NCI-H2196 treated with DMSO at 0.1 percent for 48 hours (cell line): Measurements from ENCODE around the gene KRT82.
"Not testable (repeated sequence)": the region's sequence is repeated elsewhere in the genome, so short reads cannot be mapped to it uniquely, and the experiment has no call there.

Source experiments
- DNase-seq: peaks from one replicate; lab custom pipeline; 2025; ENCODE audit not compliant: unreplicated experiment; lab: John Stamatoyannopoulos, UW

Gene KRT82

GRCh38 chr12:52405922-52406385, at the start of gene KRT82:
Gene KRT82 (minus strand): TSS chr12:52406335. CDS start chr12:52406277, 58 bp downstream.
- no peak for DNase-seq

DNA sequence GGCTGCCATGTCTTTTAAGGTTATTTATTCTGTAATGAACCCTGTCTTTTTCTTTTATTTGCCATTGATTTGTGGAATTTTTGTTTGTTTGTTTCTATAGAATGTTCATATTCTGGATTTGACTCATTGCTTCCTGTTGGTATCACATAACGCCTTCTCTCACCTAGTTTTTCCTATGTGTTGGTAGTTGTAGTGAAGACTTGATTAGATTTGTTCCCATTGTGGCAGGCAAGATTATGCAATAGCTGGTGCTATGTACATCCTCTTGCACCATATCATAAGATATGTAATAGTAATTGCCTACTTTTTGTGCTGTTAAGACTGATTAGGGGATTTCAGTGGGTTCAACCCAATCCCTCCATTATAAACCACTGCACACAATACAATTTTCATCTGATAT, 49.7 kb upstream of the KRT82 start:
- DNase-seq, result no peak

- DNase-seq, result no peak
Observed at GRCh38 chr12:52454411-52455201, 48.5 kb upstream of the KRT82 start.

GRCh38 chr12:52452101-52452500, 46.0 kb upstream of the KRT82 start, which contains the start of gene KRT6B:
Gene KRT6B (minus strand): TSS chr12:52452146. CDS start chr12:52452078, 68 bp downstream.
- DNase-seq, result no peak

DNA sequence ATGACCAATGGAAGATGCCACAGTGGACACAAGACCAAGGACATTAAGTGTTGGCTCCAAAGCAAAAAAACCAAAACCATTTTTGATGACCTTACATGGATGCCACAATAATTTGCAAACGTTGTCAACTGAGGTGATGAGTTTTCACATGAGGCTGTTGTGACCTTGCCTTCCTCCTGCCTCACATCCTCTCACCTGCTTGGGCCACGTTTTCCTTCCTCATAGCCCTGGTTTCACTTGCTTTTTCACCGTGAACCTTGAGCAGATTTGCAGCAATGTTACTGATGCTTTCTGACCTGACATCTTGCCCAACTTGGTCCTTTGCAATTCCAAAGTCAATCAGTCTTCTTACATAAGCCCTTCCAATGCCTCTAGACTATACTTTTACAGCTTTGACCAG, 42.1 kb upstream of the KRT82 start:
- DNase-seq, result no peak

DNA sequence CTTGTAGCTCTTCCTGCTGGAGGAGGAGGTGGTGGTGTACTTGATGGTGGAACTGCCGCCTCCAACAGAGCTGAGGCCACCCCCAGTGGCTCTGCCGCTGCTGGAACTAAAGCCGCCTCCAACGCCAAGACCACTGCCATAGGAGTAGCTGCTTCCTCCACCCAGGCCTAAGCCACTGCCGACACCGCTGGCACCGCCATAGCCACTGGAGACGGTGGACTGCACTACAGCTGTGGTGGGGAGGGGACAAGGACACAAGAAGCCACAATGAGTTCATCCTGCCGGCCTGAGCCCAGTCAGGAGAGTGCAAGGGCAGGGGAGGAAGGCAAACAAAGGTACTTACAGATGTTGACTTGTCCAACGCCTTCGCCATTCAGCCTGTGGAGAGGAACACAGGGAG, 41.1 kb upstream of the KRT82 start:
- not testable (repeated sequence) for DNase-seq

GRCh38 chr12:52446367-52447045, 40.4 kb upstream of the KRT82 start:
- no peak for DNase-seq

DNA sequence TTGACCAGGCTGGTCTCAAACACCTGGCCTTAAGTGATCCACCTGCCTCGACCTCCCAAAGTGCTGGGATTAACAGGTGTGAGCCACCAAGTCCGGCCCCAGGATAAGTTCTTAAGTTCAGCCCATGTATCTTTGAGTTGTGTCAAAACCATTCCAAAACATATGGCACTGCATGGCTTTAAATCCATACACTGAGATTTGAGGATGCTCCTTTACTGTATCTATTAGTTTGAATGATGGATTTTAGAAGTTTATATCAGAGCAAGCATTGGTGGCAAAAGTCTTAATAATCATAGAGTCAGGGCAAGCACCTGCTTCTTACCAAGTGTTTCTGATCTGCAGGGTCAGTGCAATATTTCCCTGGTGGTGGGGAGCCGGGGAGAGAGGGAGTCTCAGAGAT, 39.7 kb upstream of the KRT82 start:
- no peak for DNase-seq

DNA sequence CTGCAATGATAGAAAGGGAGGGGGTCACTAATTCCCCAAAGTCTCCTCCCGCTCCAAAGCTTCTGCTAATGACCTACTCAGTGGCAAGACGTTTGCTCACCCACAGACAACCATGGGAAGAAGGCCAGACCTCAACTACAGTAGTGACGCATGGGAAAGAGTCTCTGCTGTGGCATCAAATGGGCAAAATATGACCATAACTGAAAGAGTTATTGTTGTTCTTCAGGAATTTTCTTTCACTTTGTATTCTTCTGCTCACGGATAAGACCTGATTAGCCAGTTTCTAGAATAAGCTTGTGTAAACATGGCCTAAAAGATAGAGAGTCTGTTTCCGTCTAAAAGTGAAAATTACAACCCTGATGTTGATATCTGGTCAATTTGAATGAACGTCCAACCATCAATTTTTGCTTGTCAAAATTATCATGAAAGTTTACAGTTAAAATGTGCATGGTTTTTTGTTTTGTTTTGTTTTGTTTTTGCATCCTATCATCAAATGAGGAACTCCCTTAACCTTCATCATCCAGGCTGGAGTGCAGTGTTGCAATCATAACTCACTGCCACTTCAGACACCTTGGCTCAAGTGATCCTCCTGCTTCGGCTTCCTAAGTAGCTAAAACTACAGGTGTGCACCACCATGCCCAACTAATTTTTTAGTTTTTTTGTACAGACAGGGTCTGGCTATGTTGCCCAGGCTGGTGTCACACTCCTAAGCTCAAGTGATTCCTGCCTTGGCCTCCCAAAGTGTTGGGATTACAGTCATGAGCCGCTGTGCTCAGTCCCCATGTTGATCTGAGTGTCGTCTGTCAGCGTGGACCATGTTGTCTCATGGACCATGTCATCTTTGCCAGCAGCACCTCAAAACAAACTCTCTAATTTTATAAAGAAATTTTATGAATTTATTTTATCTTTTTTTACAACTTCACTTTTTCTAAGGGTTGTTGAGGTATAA, 38.8 kb upstream of the KRT82 start:
- no peak for DNase-seq

DNA sequence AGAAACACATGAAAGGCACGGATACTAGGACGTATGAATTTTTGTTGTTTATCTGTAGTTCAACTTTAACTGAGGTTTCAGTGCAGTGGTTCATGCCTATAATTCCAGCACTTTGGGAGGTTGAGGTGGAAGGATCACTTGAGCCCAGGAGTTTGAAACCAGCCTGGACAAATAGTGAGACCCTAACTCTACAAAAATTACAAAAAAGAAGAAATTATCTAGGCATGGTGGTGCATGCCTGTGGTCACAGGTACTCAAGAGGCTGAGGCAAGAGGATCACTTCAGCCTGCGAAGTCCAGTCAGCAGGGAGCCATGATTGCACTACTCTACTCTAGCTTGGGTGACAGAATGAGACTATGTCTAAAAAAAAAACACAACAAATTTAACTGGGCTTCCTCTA, 37.8 kb upstream of the KRT82 start:
- no peak for DNase-seq

GRCh38 chr12:52442600-52443061, 36.5 kb upstream of the KRT82 start:
- DNase-seq, result peak; percentile 13

GRCh38 chr12:52441320-52441911, 35.3 kb upstream of the KRT82 start:
- no peak for DNase-seq

GRCh38 chr12:52440821-52441319, 34.7 kb upstream of the KRT82 start:
- no peak for DNase-seq

DNA sequence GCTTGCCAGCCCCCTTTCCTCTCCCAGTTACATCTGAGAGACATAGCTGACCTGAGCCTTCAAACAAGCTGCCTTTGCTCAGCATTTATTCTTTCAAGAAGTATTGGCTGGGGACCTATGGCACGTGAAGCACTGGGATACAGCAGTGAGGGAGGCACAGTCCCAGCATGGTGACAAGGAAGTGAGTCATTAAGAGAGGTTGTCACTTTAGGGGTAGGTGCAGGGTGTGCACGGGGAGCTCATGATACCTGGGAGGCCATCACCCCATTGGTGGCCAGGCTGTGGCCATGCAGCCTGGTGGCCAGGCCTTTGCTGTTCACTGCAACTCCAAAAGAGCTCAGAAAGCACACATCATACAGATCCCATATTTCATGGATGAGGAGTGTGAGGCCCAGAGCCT, 33.7 kb upstream of the KRT82 start:
- DNase-seq, result no peak

DNA sequence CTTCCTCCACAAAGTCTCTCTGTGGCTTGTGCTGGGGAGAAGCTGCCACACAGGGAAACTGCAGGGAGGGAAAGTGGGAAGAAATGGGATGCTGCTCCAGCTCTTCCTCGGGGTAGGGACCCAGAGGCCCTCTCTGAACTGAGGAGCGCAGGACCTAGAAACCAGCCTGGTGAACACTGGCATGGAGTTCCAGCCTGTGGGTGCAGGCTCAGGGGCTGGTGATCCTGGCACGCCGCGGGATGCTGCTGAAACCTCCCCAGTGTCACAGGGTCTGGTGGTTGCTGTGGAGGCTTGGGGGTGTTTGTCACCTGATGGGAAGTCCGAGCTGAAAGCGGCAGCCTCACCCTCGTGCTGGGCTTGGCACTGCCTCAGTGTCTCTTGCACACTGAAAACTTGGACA, 33.3 kb upstream of the KRT82 start:
- no peak for DNase-seq

GRCh38 chr12:52438305-52439301, 32.5 kb upstream of the KRT82 start:
- DNase-seq, result no peak

- DNase-seq, result no peak
Observed at GRCh38 chr12:52437508-52437907, 31.4 kb upstream of the KRT82 start.

DNA sequence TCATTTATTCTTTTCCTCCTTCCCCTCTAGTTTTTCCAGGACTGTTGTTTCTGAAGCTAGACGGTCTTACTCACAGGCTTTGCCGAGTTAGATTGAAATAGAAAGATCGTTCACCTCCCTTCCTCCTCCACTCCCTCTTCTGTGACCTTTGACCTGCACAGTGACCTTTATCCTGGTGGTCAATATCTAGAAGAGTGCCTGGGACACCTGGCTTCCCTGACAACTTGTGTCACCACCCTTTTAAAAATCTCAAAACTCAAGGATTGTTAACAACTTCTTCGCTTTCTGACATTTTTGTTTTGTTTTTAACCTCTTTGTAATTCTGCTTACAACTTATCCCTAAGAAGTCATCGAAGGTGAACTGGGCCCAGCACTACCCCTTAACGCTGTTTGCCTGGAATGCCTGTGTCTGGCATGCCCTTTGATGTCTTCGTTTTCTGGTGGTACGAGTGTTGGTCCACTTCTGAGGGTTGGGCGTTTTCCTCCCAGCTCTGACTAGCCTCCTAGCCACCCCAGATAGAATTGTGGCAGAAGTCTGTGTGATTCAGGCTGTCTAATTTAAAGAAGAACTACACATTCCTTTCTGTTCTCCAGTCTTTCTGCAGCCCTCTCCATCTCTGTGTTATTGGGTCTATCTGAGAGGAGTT, 30.8 kb upstream of the KRT82 start:
- DNase-seq, result no peak
